Trophoblast cell (in vitro differentiated cells and primary cell): ENCODE results near the gene PTPN12.

ENCODE experiments used
- DNase-seq, 2 donors: peaks; one replicate each; pipeline ENCODE4 v3.0.0-alpha.2; 2016
- H2AFZ ChIP-seq: 2 replicates; pipeline ENCODE4 v1.6.1; 2013; ENCODE audit warnings: low read length, moderate library complexity, mild to moderate bottlenecking; ENCODE audit not compliant: insufficient read depth, poor library complexity
- H2AK5ac ChIP-seq: 2 replicates; pipeline ENCODE4 v1.6.1; 2013; ENCODE audit warnings: mild to moderate bottlenecking, low read length
- H2BK120ac ChIP-seq: 2 replicates; pipeline ENCODE4 v1.6.1; 2013; ENCODE audit warnings: low read length, mild to moderate bottlenecking, moderate library complexity; ENCODE audit not compliant: insufficient read depth, poor library complexity
- H2BK12ac ChIP-seq: 2 replicates; pipeline ENCODE4 v1.6.1; 2013; ENCODE audit warnings: mild to moderate bottlenecking, low read length, moderate library complexity
- H2BK5ac ChIP-seq: 2 replicates; pipeline ENCODE4 v1.6.1; 2013; ENCODE audit warnings: low read length, low read depth, moderate library complexity, mild to moderate bottlenecking; ENCODE audit not compliant: poor library complexity
- H3K14ac ChIP-seq: 2 replicates; pipeline ENCODE4 v1.6.1; 2013; ENCODE audit warnings: mild to moderate bottlenecking, low read length
- H3K18ac ChIP-seq: 2 replicates; pipeline ENCODE4 v1.6.1; 2013; ENCODE audit warnings: mild to moderate bottlenecking, low read length
- H3K23ac ChIP-seq: 2 replicates; pipeline ENCODE4 v1.6.1; 2013; ENCODE audit warnings: low read length
- H3K27ac ChIP-seq: 2 replicates; pipeline ENCODE4 v1.5.1; 2013; ENCODE audit warnings: low read depth, mild to moderate bottlenecking, inconsistent platforms, low read length, moderate library complexity
- H3K27me3 ChIP-seq: 2 replicates; pipeline ENCODE4 v1.6.1; 2013; ENCODE audit warnings: inconsistent platforms, mild to moderate bottlenecking, low read length, moderate library complexity; ENCODE audit not compliant: insufficient read depth
- H3K36me3 ChIP-seq, 2 experiments: 1 replicate in 1 of 2; 2 replicates in 1 of 2; pipeline ENCODE4 v1.6.1; 2013; ENCODE audit warnings: low read length in 2 of 2, mild to moderate bottlenecking in 2 of 2, moderate library complexity in 1 of 2; ENCODE audit not compliant: insufficient read depth in 2 of 2, control insufficient read depth in 1 of 2
- H3K4ac ChIP-seq: 2 replicates; pipeline ENCODE4 v1.6.1; 2013; ENCODE audit warnings: low read depth, mild to moderate bottlenecking, low read length, moderate library complexity
- H3K4me1 ChIP-seq, 2 experiments: 1 replicate in 1 of 2; 2 replicates in 1 of 2; pipeline ENCODE4 v1.6.1; 2013; ENCODE audit warnings: low read length in 2 of 2, mild to moderate bottlenecking in 2 of 2, moderate library complexity in 1 of 2; ENCODE audit not compliant: insufficient read depth in 2 of 2, control insufficient read depth in 1 of 2
- H3K4me2 ChIP-seq: 2 replicates; pipeline ENCODE4 v1.6.1; 2013; ENCODE audit warnings: inconsistent platforms, mild to moderate bottlenecking, low read length, moderate library complexity
- H3K4me3 ChIP-seq: 2 replicates; pipeline ENCODE4 v1.5.1; 2013; ENCODE audit warnings: mild to moderate bottlenecking, low read depth, low read length, inconsistent platforms
- H3K79me1 ChIP-seq: one replicate; pipeline ENCODE4 v1.6.1; 2013; ENCODE audit warnings: low read length
- H3K79me2 ChIP-seq: 2 replicates; pipeline ENCODE4 v1.6.1; 2013; ENCODE audit warnings: low read length, mild to moderate bottlenecking; ENCODE audit not compliant: control insufficient read depth, insufficient read depth, poor library complexity
- H3K9ac ChIP-seq: 2 replicates; pipeline ENCODE4 v1.6.1; 2013; ENCODE audit warnings: mild to moderate bottlenecking, low read length
- H3K9me3 ChIP-seq: 2 replicates; pipeline ENCODE4 v1.6.1; 2013; ENCODE audit warnings: low read depth, mild to moderate bottlenecking, control low read depth, inconsistent platforms, low read length; ENCODE audit not compliant: insufficient read depth
- H4K12ac ChIP-seq: 2 replicates; pipeline ENCODE4 v1.6.1; 2013; ENCODE audit warnings: low read depth, mild to moderate bottlenecking, low read length, moderate library complexity
- H4K8ac ChIP-seq: 2 replicates; pipeline ENCODE4 v1.6.1; 2013; ENCODE audit warnings: low read depth, mild to moderate bottlenecking, low read length, moderate library complexity
- H4K91ac ChIP-seq: one replicate; pipeline ENCODE4 v1.6.1; 2013; ENCODE audit warnings: low read depth, mild to moderate bottlenecking, low read length, moderate library complexity
- WGBS: extraction: QIAGEN DNeasy Blood & Tissue Kit; methylation state at CpG from one replicate; pipeline ENCODE4 v1.1.7; 2013; ENCODE audit warnings: missing lambda C conversion rate; ENCODE audit not compliant: insufficient read length, insufficient coverage; ENCODE audit errors: extremely low coverage; 5-methylcytosine and 5-hydroxymethylcytosine counted together

The PTPN12 gene

DNA sequence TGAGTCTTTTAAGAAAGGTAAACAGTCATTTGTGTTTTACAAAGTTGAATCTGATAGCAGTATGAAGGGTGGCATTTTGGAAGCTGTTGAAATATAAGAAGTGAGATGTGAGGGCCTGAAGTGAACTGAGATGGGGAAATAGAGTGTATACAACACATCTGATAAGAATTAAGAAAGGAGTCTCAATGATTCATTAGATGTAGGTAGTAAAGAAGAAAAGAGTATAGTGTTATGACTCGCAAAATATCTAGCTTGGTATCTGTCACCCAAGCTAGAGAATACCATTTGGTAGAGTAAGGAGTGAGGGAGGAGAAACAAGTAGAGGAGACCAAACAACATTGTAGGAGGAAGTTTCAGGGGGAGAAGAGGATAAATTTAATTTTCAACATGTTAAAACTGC is 5.3 kb downstream of the PTPN12 start:
- H3K9me3 ChIP-seq = no peaks in the 10 kb centered on the region
- peaks cover 8 to 11% of the 10 kb centered on the region in 2 experiments for H3K4me1 ChIP-seq
- peaks cover 22% of the 10 kb centered on the region for H3K79me2 ChIP-seq
- no peak overlapping the region for H3K14ac ChIP-seq
- no peak overlapping the region for H3K4me2 ChIP-seq
- H4K12ac ChIP-seq = no peak overlapping the region
- H3K9ac ChIP-seq = no peak overlapping the region
- no peak overlapping the region for H3K27ac ChIP-seq
- WGBS = no CpG with 5 or more reads among the region's 1 CpG
- peaks cover 16% of the 10 kb centered on the region for H3K79me1 ChIP-seq
- H3K4me3 ChIP-seq = no peak overlapping the region
- peak; percentile 14 to 54 for DNase-seq
- no peak overlapping the region for H4K8ac ChIP-seq
- no peak overlapping the region for H4K91ac ChIP-seq
- H2BK5ac ChIP-seq = no peak overlapping the region
- no peak overlapping the region for H2BK12ac ChIP-seq
- H2BK120ac ChIP-seq = no peak overlapping the region
- peaks cover 3% of the 10 kb centered on the region in 2 experiments for H3K36me3 ChIP-seq
- H3K23ac ChIP-seq = no peak overlapping the region
- H3K27me3 ChIP-seq = no peaks in the 10 kb centered on the region
- peak overlapping the region; percentile 92 for H3K4ac ChIP-seq
- H3K18ac ChIP-seq = no peak overlapping the region
- H2AFZ ChIP-seq = no peak overlapping the region
- H2AK5ac ChIP-seq = no peak overlapping the region

DNA sequence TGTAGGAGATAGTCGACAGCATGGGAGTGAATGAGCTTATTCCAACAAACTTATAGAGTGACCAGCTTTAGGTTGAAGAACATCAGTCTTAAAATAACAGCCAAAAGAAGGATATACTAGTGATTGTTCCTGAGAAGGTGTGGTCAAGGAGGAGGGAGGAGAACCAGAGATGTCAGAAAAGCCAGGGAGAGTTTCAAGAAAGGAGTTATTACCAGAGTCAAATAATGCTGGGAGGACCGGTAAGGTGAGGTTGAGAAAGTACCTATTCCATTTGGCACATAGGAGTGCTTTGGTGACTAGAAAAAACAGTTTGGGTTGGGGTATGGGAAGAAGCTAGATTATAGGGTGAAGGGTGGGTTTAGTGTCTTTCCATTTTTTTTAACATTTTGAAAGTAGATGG is 5.8 kb downstream of the PTPN12 start:
- no peak overlapping the region for H4K91ac ChIP-seq
- peak overlapping the region; percentile 19 for H3K4ac ChIP-seq
- H2AFZ ChIP-seq = no peak overlapping the region
- no peaks in the 10 kb centered on the region for H3K27me3 ChIP-seq
- H3K36me3 ChIP-seq = peaks cover 3% of the 10 kb centered on the region in 2 experiments
- no peak overlapping the region for H3K23ac ChIP-seq
- H2BK12ac ChIP-seq = no peak overlapping the region
- no CpG with 5 or more reads among the region's 2 CpGs for WGBS
- DNase-seq = peak; percentile 7 to 58
- no peak overlapping the region for H4K12ac ChIP-seq
- no peak overlapping the region for H3K18ac ChIP-seq
- no peak overlapping the region for H3K4me2 ChIP-seq
- H3K27ac ChIP-seq = no peak overlapping the region
- no peak overlapping the region for H2BK120ac ChIP-seq
- H3K14ac ChIP-seq = no peak overlapping the region
- peaks cover 11% of the 10 kb centered on the region for H3K79me1 ChIP-seq
- H3K9ac ChIP-seq = no peak overlapping the region
- H2BK5ac ChIP-seq = no peak overlapping the region
- H3K79me2 ChIP-seq = peaks cover 17% of the 10 kb centered on the region
- no peak overlapping the region for H3K4me3 ChIP-seq
- H3K4me1 ChIP-seq = peaks cover 8 to 11% of the 10 kb centered on the region in 2 experiments
- no peak overlapping the region for H4K8ac ChIP-seq
- H3K9me3 ChIP-seq = no peaks in the 10 kb centered on the region
- H2AK5ac ChIP-seq = no peak overlapping the region

DNA sequence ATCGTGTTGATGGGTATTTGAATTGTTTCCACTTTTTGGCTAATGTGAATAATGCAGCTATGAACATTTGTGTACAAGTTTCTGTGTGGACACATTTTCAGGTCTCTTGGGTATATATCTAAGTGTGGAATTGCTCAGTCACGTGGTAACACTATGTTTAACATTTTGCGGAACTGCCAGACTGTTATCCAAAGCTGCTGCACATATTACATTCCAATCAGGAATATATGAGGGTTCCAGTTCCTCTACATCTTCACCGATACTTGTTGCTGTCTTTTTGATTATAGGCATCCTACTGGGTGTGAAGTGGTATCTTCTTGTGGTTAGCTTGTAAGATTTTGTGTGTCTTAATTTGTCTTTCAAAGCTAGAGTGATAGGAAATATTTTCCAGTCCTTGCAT is 6.8 kb downstream of the PTPN12 start:
- Histone ChIP-seq H3K79me2 (peaks cover 15% of the 10 kb centered on the region), H3K9me3 (no peaks in the 10 kb centered on the region), H3K23ac (no peak overlapping the region), H2BK5ac (no peak overlapping the region), H4K91ac (no peak overlapping the region), H2BK120ac (no peak overlapping the region), H4K12ac (no peak overlapping the region), H3K18ac (no peak overlapping the region), H3K27ac (no peak overlapping the region), H3K4me3 (no peak overlapping the region), H3K4me1 (peaks cover 8 to 11% of the 10 kb centered on the region in 2 experiments), H2AFZ (no peak overlapping the region), H2BK12ac (no peak overlapping the region), H3K14ac (no peak overlapping the region), H3K4me2 (no peak overlapping the region), H3K9ac (no peak overlapping the region), H3K79me1 (peaks cover 5% of the 10 kb centered on the region), H3K36me3 (peaks cover 3% of the 10 kb centered on the region in 2 experiments), H3K4ac (peak overlapping the region; percentile 43), H4K8ac (no peak overlapping the region), H2AK5ac (no peak overlapping the region), H3K27me3 (no peaks in the 10 kb centered on the region)
- no peak for DNase-seq
- no CpG with 5 or more reads among the region's 4 CpGs for WGBS

DNA sequence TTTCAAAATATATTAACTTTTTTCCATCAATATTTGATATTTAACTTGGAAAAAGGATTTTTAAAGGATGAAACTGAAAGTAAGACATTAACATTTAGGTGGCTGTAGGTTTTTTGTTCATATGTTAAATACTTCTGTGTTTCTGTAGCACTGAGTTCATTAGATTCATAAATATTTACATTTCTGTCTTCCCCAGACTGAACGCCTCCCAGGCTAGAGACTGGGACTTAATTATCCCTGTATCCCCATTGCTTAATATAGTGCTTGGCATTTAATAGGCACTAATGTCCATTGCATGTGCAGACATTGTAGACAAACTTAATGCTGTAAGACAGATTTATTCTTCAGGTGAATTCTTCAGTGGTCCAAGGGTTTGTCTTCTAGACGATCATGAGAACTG is 7.4 kb downstream of the PTPN12 start:
- no peak overlapping the region for H4K12ac ChIP-seq
- H3K36me3 ChIP-seq = peaks cover 3% of the 10 kb centered on the region in 2 experiments
- H2AK5ac ChIP-seq = no peak overlapping the region
- H3K79me2 ChIP-seq = peaks cover 16% of the 10 kb centered on the region
- no peak overlapping the region for H4K91ac ChIP-seq
- H3K9ac ChIP-seq = no peak overlapping the region
- no peak overlapping the region for H2BK120ac ChIP-seq
- no peak overlapping the region for H4K8ac ChIP-seq
- no peak overlapping the region for H3K4me3 ChIP-seq
- DNase-seq = no peak
- H3K27ac ChIP-seq = no peak overlapping the region
- H3K23ac ChIP-seq = no peak overlapping the region
- H2BK5ac ChIP-seq = no peak overlapping the region
- H2BK12ac ChIP-seq = no peak overlapping the region
- no peak overlapping the region for H2AFZ ChIP-seq
- no peaks in the 10 kb centered on the region for H3K27me3 ChIP-seq
- peak overlapping the region; percentile 96 for H3K4ac ChIP-seq
- no peak overlapping the region for H3K18ac ChIP-seq
- H3K9me3 ChIP-seq = no peaks in the 10 kb centered on the region
- H3K79me1 ChIP-seq = peaks cover 4% of the 10 kb centered on the region
- no peak overlapping the region for H3K14ac ChIP-seq
- no CpG with 5 or more reads among the region's 2 CpGs for WGBS
- H3K4me1 ChIP-seq = peaks cover 8 to 11% of the 10 kb centered on the region in 2 experiments
- no peak overlapping the region for H3K4me2 ChIP-seq
